GM23338 (cell line): ENCODE results near the gene MIX23. TPM values are rescaled to one million over a fixed set of nuclear protein-coding genes. Genes with fewer than 3 reads are reported as not detected.

Experiments used
- ATAC-seq: fragments of 200-7000 bp; cut with Tn5 transposase; 3 replicates; pipeline ENCODE4 v1.9.1; 2020
- DNase-seq: peaks from one replicate; pipeline ENCODE4 v3.0.0-alpha.2; 2015; ENCODE audit warnings: low spot score
- H2AFZ ChIP-seq: fragments of 200-600 bp; sonication (generic); 2 replicates; pipeline ENCODE4 v1.8.0; 2016; ENCODE audit warnings: antibody characterized with exemption, mild to moderate bottlenecking, moderate library complexity
- H3F3A ChIP-seq: fragments of 200-600 bp; sonication (generic); replicated peaks from 2 replicates; pipeline ENCODE4 v1.8.0; 2017; ENCODE audit warnings: antibody characterized with exemption, mixed run types, low read depth
- H3K27ac ChIP-seq: fragments of 200-600 bp; sonication (generic); 2 replicates; pipeline ENCODE4 v1.6.1; 2016; ENCODE audit warnings: low read depth
- H3K27me3 ChIP-seq: fragments of 200-600 bp; sonication (generic); 2 replicates; pipeline ENCODE4 v1.8.0; 2016; ENCODE audit warnings: mild to moderate bottlenecking, mixed run types, moderate library complexity; ENCODE audit not compliant: insufficient read depth
- H3K36me3 ChIP-seq: fragments of 200-600 bp; sonication (generic); 2 replicates; pipeline ENCODE4 v1.8.0; 2016; ENCODE audit warnings: mild to moderate bottlenecking; ENCODE audit not compliant: insufficient read depth
- H3K4me1 ChIP-seq: fragments of 200-600 bp; sonication (generic); 2 replicates; pipeline ENCODE4 v1.8.0; 2016; ENCODE audit warnings: mild to moderate bottlenecking, moderate library complexity; ENCODE audit not compliant: insufficient read depth
- H3K4me2 ChIP-seq: fragments of 200-600 bp; sonication (generic); 2 replicates; pipeline ENCODE4 v1.7.1; 2017; ENCODE audit warnings: mixed run types
- H3K4me3 ChIP-seq: fragments of 200-600 bp; sonication (generic); 2 replicates; pipeline ENCODE4 v1.6.1; 2016; ENCODE audit warnings: mixed run types
- H3K79me2 ChIP-seq: fragments of 200-600 bp; sonication (generic); replicated peaks from 2 replicates; pipeline ENCODE4 v1.8.0; 2017; ENCODE audit warnings: mild to moderate bottlenecking; ENCODE audit not compliant: insufficient read depth
- H3K9me2 ChIP-seq: fragments of 200-600 bp; sonication (generic); 2 replicates; pipeline ENCODE4 v1.8.0; 2017; ENCODE audit not compliant: insufficient read depth
- H4K20me1 ChIP-seq: fragments of 200-600 bp; sonication (generic); replicated peaks from 2 replicates; pipeline ENCODE4 v1.8.0; 2017; ENCODE audit warnings: mild to moderate bottlenecking; ENCODE audit not compliant: insufficient read depth
- H3K27ac Mint-ChIP-seq: 2 replicates; pipeline ENCODE4 v1.8.0; 2020; ENCODE audit warnings: inconsistent platforms, mild to moderate bottlenecking, moderate library complexity, mixed read lengths
- H3K27me3 Mint-ChIP-seq: 3 replicates; pipeline ENCODE4 v1.8.0; 2022; ENCODE audit warnings: low read depth, mild to moderate bottlenecking, moderate library complexity, mixed read lengths, inconsistent platforms; ENCODE audit not compliant: insufficient read depth, poor library complexity
- H3K36me3 Mint-ChIP-seq: 3 replicates; pipeline ENCODE4 v1.8.0; 2021; ENCODE audit warnings: low read depth, mild to moderate bottlenecking, inconsistent platforms, moderate library complexity, mixed read lengths
- H3K4me1 Mint-ChIP-seq: 3 replicates; pipeline ENCODE4 v1.8.0; 2020; ENCODE audit warnings: mild to moderate bottlenecking, inconsistent platforms, mixed read lengths
- H3K4me3 Mint-ChIP-seq: 3 replicates; pipeline ENCODE4 v1.8.0; 2021; ENCODE audit warnings: moderate library complexity, mild to moderate bottlenecking, inconsistent platforms, mixed read lengths
- H3K9me3 Mint-ChIP-seq: 3 replicates; pipeline ENCODE4 v1.8.0; 2020; ENCODE audit warnings: moderate library complexity, mild to moderate bottlenecking, inconsistent platforms, mixed read lengths
- CREB1 ChIP-seq: fragments of 250-450 bp; sonication (Bioruptor Pico); IDR thresholded peaks from 2 replicates; pipeline ENCODE4 v1.5.0; 2020; ENCODE audit warnings: low read depth, mild to moderate bottlenecking, moderate library complexity
- EZH2 ChIP-seq: fragments of 200-600 bp; sonication (generic); IDR thresholded peaks from one replicate; pipeline ENCODE4 v1.8.0; 2017; ENCODE audit warnings: antibody characterized with exemption, mild to moderate bottlenecking, low read depth; ENCODE audit not compliant: unreplicated experiment
- JUNB ChIP-seq: IDR thresholded peaks from one replicate; pipeline ENCODE4 v1.6.1; 2016; ENCODE audit warnings: antibody characterized with exemption; ENCODE audit not compliant: unreplicated experiment
- POLR2AphosphoS5 ChIP-seq: IDR thresholded peaks from 2 replicates; pipeline ENCODE4 v1.6.1; 2016; ENCODE audit warnings: antibody characterized with exemption, low read depth
- ZNF114 ChIP-seq: fragments of 250-450 bp; sonication (Bioruptor Pico); IDR thresholded peaks from 2 replicates; pipeline ENCODE4 v1.5.0; 2020; ENCODE audit warnings: mild to moderate bottlenecking, moderate library complexity
- ZNF462 ChIP-seq: fragments of 250-450 bp; sonication (Bioruptor Pico); IDR thresholded peaks from 2 replicates; pipeline ENCODE4 v1.5.0; 2020; ENCODE audit warnings: mild to moderate bottlenecking, moderate library complexity
- polyA plus RNA-seq: library from polyadenylated mRNA; unstranded; fragments of >200 nt; fragmentation: Nextera tagmentation; extraction: Ambion mirVana; gene quantifications from 2 replicates; pipeline ENCODE4 v1.2.1, GENCODE V29; 2016
- total RNA-seq: library from RNA; depleted of rRNA; stranded (reverse); fragments of >200 nt; shearing (Covaris generic); gene quantifications from 2 replicates; pipeline ENCODE4 v1.2.3, GENCODE V29; 2014
- TF ChIP-seq, protein P1 (sequence below), 2 experiments: fragments of 200-600 bp in 1 of 2; sonication (generic) in 1 of 2; conservative IDR thresholded peaks; 2 replicates each; pipeline versions ENCODE4 v1.5.1 to v1.6.1; 2016 to 2017; ENCODE audit warnings: antibody characterized with exemption in 2 of 2, low read depth in 2 of 2, mild to moderate bottlenecking in 2 of 2, moderate library complexity in 1 of 2
- TF ChIP-seq, protein P2 (sequence below): IDR thresholded peaks from 2 replicates; pipeline ENCODE4 v1.6.1; 2016; ENCODE audit warnings: antibody characterized with exemption

Gene MIX23
- total and polyA plus RNA-seq, 2 experiments from 2014 or later = 57.7 to 146 TPM

DNA sequence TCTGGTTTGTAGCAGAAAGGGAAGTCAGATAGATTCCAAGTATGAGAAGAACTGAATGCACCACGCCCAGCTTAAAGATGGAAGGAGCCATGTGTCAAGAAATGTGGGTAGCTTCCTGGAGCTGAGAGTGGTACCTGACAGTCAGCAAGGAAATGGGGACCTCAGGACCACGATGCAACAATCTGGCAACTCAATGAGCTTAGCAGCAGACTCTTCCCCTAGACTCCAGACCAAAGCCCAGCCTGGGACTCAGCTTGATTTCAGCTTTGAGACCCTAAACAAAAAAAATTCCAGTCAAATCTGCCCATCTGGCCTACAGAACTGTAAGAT, 24.4 kb downstream of the MIX23 start:
- Histone ChIP-seq H4K20me1 (no peaks in the 10 kb centered on the region), H3K9me2 (no peaks in the 10 kb centered on the region), H3F3A (no peaks in the 10 kb centered on the region), H3K4me1 (peaks cover 3% of the 10 kb centered on the region; the same call in 1 of the 2 replicates), H3K4me2 (no peak overlapping the region), H3K79me2 (no peaks in the 10 kb centered on the region), H3K27me3 (no peaks in the 10 kb centered on the region), H3K27ac (no peak overlapping the region), H2AFZ (no peak overlapping the region), H3K36me3 (peaks cover 3% of the 10 kb centered on the region; the same call in 1 of the 2 replicates), H3K4me3 (no peak overlapping the region)
- Mint-ChIP-seq H3K27ac (peak overlapping the region; percentile 39; the same call in 1 of the 2 replicates), H3K4me1 (peaks cover 4% of the 10 kb centered on the region), H3K27me3 (peaks cover 5% of the 10 kb centered on the region), H3K4me3 (no peak overlapping the region), H3K36me3 (peaks cover 30% of the 10 kb centered on the region), H3K9me3 (no peaks in the 10 kb centered on the region)
- DNase-seq (no peak), ATAC-seq (no peak)
- TF ChIP-seq CREB1 (CRISPR knock-in tag) (no peak), POLR2AphosphoS5 (no peak), JUNB (no peak), ZNF462 (CRISPR knock-in tag) (no peak), ZNF114 (CRISPR knock-in tag) (no peak), EZH2 (no peak)
- TF ChIP-seq, protein P1, sequence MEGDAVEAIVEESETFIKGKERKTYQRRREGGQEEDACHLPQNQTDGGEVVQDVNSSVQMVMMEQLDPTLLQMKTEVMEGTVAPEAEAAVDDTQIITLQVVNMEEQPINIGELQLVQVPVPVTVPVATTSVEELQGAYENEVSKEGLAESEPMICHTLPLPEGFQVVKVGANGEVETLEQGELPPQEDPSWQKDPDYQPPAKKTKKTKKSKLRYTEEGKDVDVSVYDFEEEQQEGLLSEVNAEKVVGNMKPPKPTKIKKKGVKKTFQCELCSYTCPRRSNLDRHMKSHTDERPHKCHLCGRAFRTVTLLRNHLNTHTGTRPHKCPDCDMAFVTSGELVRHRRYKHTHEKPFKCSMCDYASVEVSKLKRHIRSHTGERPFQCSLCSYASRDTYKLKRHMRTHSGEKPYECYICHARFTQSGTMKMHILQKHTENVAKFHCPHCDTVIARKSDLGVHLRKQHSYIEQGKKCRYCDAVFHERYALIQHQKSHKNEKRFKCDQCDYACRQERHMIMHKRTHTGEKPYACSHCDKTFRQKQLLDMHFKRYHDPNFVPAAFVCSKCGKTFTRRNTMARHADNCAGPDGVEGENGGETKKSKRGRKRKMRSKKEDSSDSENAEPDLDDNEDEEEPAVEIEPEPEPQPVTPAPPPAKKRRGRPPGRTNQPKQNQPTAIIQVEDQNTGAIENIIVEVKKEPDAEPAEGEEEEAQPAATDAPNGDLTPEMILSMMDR (conservative IDR thresholded peaks at IDR 0.05; ENCODE audit: low read depth in 2 of 2) = no peak
- TF ChIP-seq, protein P2, sequence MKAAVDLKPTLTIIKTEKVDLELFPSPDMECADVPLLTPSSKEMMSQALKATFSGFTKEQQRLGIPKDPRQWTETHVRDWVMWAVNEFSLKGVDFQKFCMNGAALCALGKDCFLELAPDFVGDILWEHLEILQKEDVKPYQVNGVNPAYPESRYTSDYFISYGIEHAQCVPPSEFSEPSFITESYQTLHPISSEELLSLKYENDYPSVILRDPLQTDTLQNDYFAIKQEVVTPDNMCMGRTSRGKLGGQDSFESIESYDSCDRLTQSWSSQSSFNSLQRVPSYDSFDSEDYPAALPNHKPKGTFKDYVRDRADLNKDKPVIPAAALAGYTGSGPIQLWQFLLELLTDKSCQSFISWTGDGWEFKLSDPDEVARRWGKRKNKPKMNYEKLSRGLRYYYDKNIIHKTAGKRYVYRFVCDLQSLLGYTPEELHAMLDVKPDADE = no peak
